ENCODE measurements around the gene MEI1. TPM values are rescaled to one million over a fixed set of nuclear protein-coding genes. Genes with fewer than 3 reads are reported as not detected.

The MEI1 gene
- total and polyA plus RNA-seq, 9 of the 15 experiments (the other 6 are each of a cell fraction or from before 2014, with no cell fraction given), result 0.08 to 0.68 (median 0.18) TPM; not detected in 2

GRCh38 chr22:41742918-41743317 lies 43.6 kb downstream of the MEI1 start:
- BruUV-seq (replicated peaks), result no TSS peak
- Histone ChIP-seq H3K9me3 (replicated peaks; ENCODE audit: control insufficient read depth, insufficient read depth, low read depth, low read length) (no peaks in the 10 kb centered on the region), H3K4me3 (no peak overlapping the region), H2AFZ (ENCODE audit: low read depth, low read length) (no peak overlapping the region), H3K4me1 (replicated peaks in 1 of 2; ENCODE audit: control insufficient read depth in 2 of 2, insufficient read depth in 2 of 2, low read length in 2 of 2) (no peaks in the 10 kb centered on the region; a peak in 1 of 5 replicates), H3K9me1 (ENCODE audit: control insufficient read depth, insufficient read depth, low read length) (no peaks in the 10 kb centered on the region), H3K79me2 (ENCODE audit: control insufficient read depth, insufficient read depth, low read length) (no peaks in the 10 kb centered on the region), H3K36me3 (ENCODE audit: control insufficient read depth, insufficient read depth, low read length) (no peaks in the 10 kb centered on the region), H3K27ac (ENCODE audit: extremely low read depth, low read depth, low read length) (no peak overlapping the region), H3K27me3 (ENCODE audit: control insufficient read depth in 2 of 2, insufficient read depth in 2 of 2, low read length in 2 of 2) (peaks cover 4 to 9% of the 10 kb centered on the region in 2 experiments; a peak in 2 of 5 replicates), H3K4me2 (ENCODE audit: insufficient read depth, low read length) (no peak overlapping the region), H4K20me1 (replicated peaks; ENCODE audit: control insufficient read depth, insufficient read depth, low read length) (no peaks in the 10 kb centered on the region), H3K9ac (ENCODE audit: insufficient read depth in 1 of 2, low read depth in 2 of 2, low read length in 2 of 2) (no peak overlapping the region)
- in situ Hi-C loops (cut with MboI), result no loop called here
- FAIRE-seq (no peak), ATAC-seq (peak; percentile 75), DNase-seq (ENCODE audit: extremely low read depth in 1 of 4, low spot score in 3 of 4) (peak in 1 of 4 experiments; percentile 9)
- 5% methylated on average over 6 of the region's 6 CpGs for WGBS (ENCODE audit: insufficient coverage, low coverage, missing lambda C conversion rate)
- intact Hi-C loops (cut with micrococcal nuclease), result loop anchor here (10.0 kb wide), 1 partner anchor 112 kb away; no protein-coding TSS in a partner anchor
- CTCF ChIA-PET (ENCODE audit: low intra/inter-chr PET ratio), result no interaction called here
- POLR2A ChIA-PET, result interaction anchor here (1.1 kb wide), 1 partner anchor 161 kb away, joined by 3 read pairs; no protein-coding TSS in a partner anchor
- TF ChIP-seq ZNF318 (IDR thresholded peaks at IDR 0.05; ENCODE audit: borderline replicate concordance in 1 of 2, low read depth in 1 of 2) (no peak), SIN3B (IDR thresholded peaks at IDR 0.05; ENCODE audit: low read depth) (no peak), CXXC5 (CRISPR knock-in tag; IDR thresholded peaks at IDR 0.05) (no peak), ATF6 (CRISPR knock-in tag; IDR thresholded peaks at IDR 0.05) (no peak), CTCF (IDR thresholded peaks at IDR 0.05 in 2 of 3, conservative IDR thresholded peaks at IDR 0.05 in 1 of 3; ENCODE audit: insufficient read depth in 2 of 3, low read depth in 1 of 3, low read length in 3 of 3) (0 out of 6 replicates have a peak, but pooled peaks of 1 of the 3 experiments have one; percentile 18), HNRNPK (IDR thresholded peaks at IDR 0.05; ENCODE audit: low read depth, low read length, poor library complexity, severe bottlenecking) (no peak), SPI1 (IDR thresholded peaks at IDR 0.05; ENCODE audit: borderline replicate concordance, low read depth, low read length) (peak; percentile 30; the same call in 1 of the 2 replicates)

Measured in K562 (cell line).